Renal cortex interstitium (tissue), 11 donors: Measurements from ENCODE around the gene TFF3. TPM values are rescaled to one million over a fixed set of nuclear protein-coding genes. Genes with fewer than 3 reads are reported as not detected.

Experiments used
- DNase-seq, 11 donors: peaks; one replicate each; pipeline ENCODE4 v3.0.0-alpha.2; 2013; ENCODE audit warnings: low read depth in 9 of 11, low spot score in 4 of 11; ENCODE audit errors: extremely low read depth in 1 of 11
- polyA plus RNA-seq, 3 donors: library from polyadenylated mRNA; unstranded; fragments of 120-200 nt; gene quantifications; one replicate each; pipeline ENCODE4 v1.2.1, GENCODE V29; 2013; ENCODE audit not compliant: insufficient read length in 3 of 3

The TFF3 gene
- polyA plus RNA-seq, 3 donors = 1.7 to 5.4 (median 3.6) TPM

- DNase-seq = no peak
Measured at GRCh38 chr21:42282715-42283114, 32.5 kb downstream of the TFF3 start.

- no peak for DNase-seq
Measured at GRCh38 chr21:42282021-42282420, 33.2 kb downstream of the TFF3 start.

GRCh38 chr21:42281181-42281680, 34.0 kb downstream of the TFF3 start:
- DNase-seq = no peak

GRCh38 chr21:42280356-42281180, 34.6 kb downstream of the TFF3 start:
- no peak for DNase-seq

- DNase-seq = no peak
Measured at GRCh38 chr21:42279888-42280287, 35.3 kb downstream of the TFF3 start.

- no peak for DNase-seq
Measured at GRCh38 chr21:42279341-42279871, 35.8 kb downstream of the TFF3 start.

- no peak for DNase-seq
Measured at GRCh38 chr21:42278451-42279149, 36.6 kb downstream of the TFF3 start.

- no peak for DNase-seq
Measured at GRCh38 chr21:42277593-42277992, 37.6 kb downstream of the TFF3 start.

GRCh38 chr21:42276526-42277154, 38.6 kb downstream of the TFF3 start:
- no peak for DNase-seq

GRCh38 chr21:42276076-42276475, 39.1 kb downstream of the TFF3 start:
- DNase-seq = peak in 7 of 11 donors; percentile 18 to 71 (median 37)

GRCh38 chr21:42272984-42273600, 42.1 kb downstream of the TFF3 start:
- DNase-seq = no peak

- no peak for DNase-seq
Measured at GRCh38 chr21:42272109-42272962, 42.9 kb downstream of the TFF3 start.

- DNase-seq = no peak
Measured at GRCh38 chr21:42271065-42271464, 44.1 kb downstream of the TFF3 start.

GRCh38 chr21:42269386-42269785, 45.8 kb downstream of the TFF3 start:
- no peak for DNase-seq

- DNase-seq = no peak
Measured at GRCh38 chr21:42266971-42267556, 48.1 kb downstream of the TFF3 start.

- DNase-seq = no peak
Measured at GRCh38 chr21:42265231-42265812, 49.9 kb downstream of the TFF3 start.
